A549 (cell line): ENCODE measurements around the gene GRID2IP.

Experiments
- BHLHE40 ChIP-seq: IDR thresholded peaks from 2 replicates; pipeline ENCODE4 v1.6.1; 2012; ENCODE audit warnings: low read depth, low read length, inconsistent platforms
- CHD2 ChIP-seq: fragments of 150-350 bp; IDR thresholded peaks from 2 replicates; pipeline ENCODE4 v1.6.1; 2014; ENCODE audit warnings: low read length; ENCODE audit not compliant: partially characterized antibody
- EP300 ChIP-seq, 2 experiments: fragments of >200 bp; sonication (Bioruptor Twin); formaldehyde crosslinking; IDR thresholded peaks; 2 replicates in 1 of 2; 3 replicates in 1 of 2; pipeline ENCODE4 v1.6.1; 2016 to 2017
- ESRRA ChIP-seq: fragments of 150-350 bp; IDR thresholded peaks from 2 replicates; pipeline ENCODE4 v1.6.1; 2014; ENCODE audit warnings: mild to moderate bottlenecking, low read length, borderline replicate concordance
- JUN ChIP-seq, 2 experiments: fragments of >200 bp; sonication (Bioruptor Twin); formaldehyde crosslinking; IDR thresholded peaks; 2 replicates in 1 of 2; 3 replicates in 1 of 2; pipeline ENCODE4 v1.6.1; 2016 to 2017
- POLR2A ChIP-seq: IDR thresholded peaks from 2 replicates; pipeline ENCODE4 v1.6.1; 2012; ENCODE audit warnings: mild to moderate bottlenecking, low read length
- POLR2AphosphoS2 ChIP-seq: conservative IDR thresholded peaks from 2 replicates; pipeline ENCODE4 v1.6.1; 2012; ENCODE audit warnings: low read length, improper control_type of control experiment, inconsistent platforms
- RCOR1 ChIP-seq: fragments of 150-350 bp; IDR thresholded peaks from 2 replicates; pipeline ENCODE4 v1.6.1; 2014; ENCODE audit warnings: antibody characterized with exemption, low read length, low read depth
- TP53 ChIP-seq: fragments of 250-450 bp; sonication (Bioruptor Pico); IDR thresholded peaks from 2 replicates; pipeline ENCODE4 v1.5.0; 2021; ENCODE audit warnings: mild to moderate bottlenecking, moderate library complexity
- TF ChIP-seq, protein P1 (sequence below): fragments of >200 bp; sonication (Bioruptor Twin); formaldehyde crosslinking; IDR thresholded peaks from 3 replicates; pipeline ENCODE4 v1.5.1; 2016

GRCh38 chr7:6482743-6483119 is 68.5 kb downstream of the GRID2IP start:
- TF ChIP-seq POLR2AphosphoS2 = no peak
- TF ChIP-seq BHLHE40 = no peak
- TF ChIP-seq, protein P1, sequence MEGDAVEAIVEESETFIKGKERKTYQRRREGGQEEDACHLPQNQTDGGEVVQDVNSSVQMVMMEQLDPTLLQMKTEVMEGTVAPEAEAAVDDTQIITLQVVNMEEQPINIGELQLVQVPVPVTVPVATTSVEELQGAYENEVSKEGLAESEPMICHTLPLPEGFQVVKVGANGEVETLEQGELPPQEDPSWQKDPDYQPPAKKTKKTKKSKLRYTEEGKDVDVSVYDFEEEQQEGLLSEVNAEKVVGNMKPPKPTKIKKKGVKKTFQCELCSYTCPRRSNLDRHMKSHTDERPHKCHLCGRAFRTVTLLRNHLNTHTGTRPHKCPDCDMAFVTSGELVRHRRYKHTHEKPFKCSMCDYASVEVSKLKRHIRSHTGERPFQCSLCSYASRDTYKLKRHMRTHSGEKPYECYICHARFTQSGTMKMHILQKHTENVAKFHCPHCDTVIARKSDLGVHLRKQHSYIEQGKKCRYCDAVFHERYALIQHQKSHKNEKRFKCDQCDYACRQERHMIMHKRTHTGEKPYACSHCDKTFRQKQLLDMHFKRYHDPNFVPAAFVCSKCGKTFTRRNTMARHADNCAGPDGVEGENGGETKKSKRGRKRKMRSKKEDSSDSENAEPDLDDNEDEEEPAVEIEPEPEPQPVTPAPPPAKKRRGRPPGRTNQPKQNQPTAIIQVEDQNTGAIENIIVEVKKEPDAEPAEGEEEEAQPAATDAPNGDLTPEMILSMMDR = no peak
- no peak for TF ChIP-seq POLR2A
- TF ChIP-seq TP53 (CRISPR knock-in tag) = no peak
- TF ChIP-seq EP300 (IDR thresholded peaks at IDR 0.05) = no peak
- no peak for TF ChIP-seq JUN (IDR thresholded peaks at IDR 0.05)
- no peak for TF ChIP-seq RCOR1
- TF ChIP-seq ESRRA = no peak
- TF ChIP-seq CHD2 = no peak
